NCI-H1417 (cell line): ENCODE results near the gene TRAPPC2L.
A peak's percentile ranks its signal among the peaks of the same experiment; 100 is the strongest.

Experiments used
- DNase-seq, 3 experiments: peaks; one replicate each; lab custom pipeline; 2025; lab: John Stamatoyannopoulos, UW

The TRAPPC2L gene

GRCh38 chr16:88839745-88840599 is 17.0 kb upstream of the TRAPPC2L start:
- no peak for DNase-seq

DNA sequence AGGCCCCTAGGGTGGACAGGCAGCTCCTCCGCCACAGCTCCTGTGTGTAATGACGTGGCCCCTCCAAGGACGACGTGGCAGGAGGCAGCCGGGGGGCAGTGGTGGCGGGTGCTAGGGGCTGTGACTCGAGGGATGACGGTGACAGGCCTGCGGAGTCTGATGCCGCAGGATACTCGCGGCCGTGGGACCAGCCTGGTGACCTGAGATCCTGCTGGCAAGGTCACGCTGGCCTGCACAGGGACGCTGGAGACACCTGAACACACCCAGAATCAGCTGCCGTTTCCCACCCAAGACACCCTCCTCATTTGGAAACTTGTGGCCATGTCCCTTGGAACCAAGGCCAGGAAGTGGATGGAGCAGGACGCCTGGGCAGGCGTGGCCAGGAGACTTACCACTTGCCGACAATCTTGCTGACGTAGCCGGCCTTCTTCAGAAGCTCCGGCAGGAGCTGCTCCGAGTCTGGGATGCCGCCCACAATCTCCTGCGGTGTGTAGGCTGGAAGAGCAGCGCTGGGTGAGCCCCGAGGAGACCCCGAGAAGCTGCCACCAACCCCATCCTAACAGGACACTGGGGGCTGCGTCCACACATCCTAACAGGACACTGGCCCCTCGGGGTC is 16.2 kb upstream of the TRAPPC2L start:
- DNase-seq: no peak

DNA sequence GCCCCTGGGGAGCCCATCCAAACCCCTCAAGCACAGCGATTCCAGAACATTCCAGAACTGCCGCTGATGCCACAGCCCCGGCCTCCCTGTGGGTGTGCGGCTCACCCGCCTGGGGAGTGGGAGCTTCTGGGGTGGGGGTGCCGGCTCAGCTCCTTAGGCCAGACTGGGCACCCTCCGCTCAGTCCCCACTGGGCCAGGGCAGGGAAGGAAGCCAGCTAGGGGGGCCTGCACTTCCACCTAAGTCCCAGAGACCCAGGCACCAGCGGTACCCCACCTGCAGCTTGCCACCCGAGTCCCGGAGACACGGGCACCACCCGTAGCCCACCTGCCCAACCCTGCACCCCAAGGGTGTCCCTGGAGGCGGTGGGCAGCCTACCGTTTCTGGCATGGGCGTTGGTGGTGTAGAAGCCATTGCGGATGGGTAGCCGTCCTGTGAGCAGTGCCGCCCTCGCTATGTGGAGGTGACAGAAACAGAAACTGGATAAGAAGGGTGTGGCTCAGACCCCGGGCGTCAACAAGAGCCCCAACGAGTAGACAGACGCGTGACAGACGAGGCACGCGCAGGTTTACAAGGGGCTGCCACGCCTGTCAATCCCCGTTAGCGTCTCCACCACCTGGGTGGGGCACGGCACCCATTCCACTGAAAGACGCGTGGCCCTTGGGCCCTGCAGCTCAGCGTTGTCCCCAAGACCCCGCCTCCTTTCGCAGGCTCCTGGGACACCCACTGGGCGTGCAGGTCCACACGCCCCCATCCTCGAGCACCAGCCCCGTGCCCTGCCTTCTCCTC is 15.2 kb upstream of the TRAPPC2L start:
- DNase-seq: no peak

DNA sequence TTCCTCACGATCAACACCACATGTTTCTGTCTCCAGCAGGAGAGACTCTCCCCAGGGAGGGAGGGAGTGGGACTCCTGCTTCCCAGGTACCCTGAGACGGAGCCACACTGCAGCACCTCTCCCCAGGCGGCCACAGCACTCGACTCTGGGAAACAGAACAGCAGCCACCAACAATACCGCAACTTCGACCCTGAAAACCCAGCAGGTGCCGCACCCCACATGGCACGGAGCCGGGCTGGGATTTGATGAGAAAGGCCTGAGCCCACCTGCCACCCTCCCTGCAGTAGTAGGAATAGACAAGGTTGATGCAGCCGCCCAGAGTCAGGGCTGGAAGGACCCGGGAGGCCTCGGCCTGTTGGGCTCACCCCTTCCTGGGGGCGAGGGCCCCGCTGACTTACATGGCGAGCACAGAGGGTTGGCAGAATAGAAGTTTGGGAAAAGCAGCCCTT is 14.6 kb upstream of the TRAPPC2L start:
- DNase-seq: no peak

DNA sequence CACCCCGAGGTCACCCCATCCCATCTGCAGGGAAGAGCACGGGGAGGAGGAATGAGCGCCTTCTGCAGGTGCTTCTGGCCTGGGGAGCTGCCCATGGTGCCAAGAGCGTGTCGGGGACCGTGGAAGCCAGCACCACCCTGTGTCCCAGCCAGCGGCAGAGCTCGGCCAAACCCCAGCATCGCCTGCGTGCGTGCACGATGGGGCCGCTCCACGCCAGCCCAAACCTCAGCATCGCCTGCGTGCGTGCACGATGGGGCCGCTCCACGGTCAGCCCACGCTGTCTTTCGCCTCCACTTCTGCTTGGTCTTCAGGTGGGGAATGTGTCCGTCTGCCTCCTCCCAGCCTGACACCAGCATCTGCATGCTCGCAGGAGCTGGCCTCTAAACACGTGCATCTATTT is 14.1 kb upstream of the TRAPPC2L start:
- DNase-seq: no peak

DNA sequence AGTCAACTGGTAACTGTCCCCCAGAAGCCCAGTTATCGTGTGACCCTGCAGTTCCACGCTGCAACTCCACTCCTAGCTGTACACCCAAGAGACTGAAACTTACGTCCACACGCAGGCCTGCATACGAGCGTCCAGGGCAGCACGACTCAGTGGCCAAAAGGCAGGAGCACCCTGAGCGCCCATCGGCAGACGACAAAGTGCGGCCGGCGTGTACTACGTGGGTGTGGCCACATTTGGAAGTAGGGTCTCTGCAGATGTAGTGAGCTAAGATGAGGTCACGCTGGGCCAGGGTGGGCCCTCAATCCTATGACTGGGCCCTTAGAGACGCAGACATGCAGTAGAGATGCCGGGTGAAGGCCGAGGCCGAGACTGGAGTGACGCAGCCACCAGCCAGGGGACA is 13.7 kb upstream of the TRAPPC2L start:
- DNase-seq: no peak

DNA sequence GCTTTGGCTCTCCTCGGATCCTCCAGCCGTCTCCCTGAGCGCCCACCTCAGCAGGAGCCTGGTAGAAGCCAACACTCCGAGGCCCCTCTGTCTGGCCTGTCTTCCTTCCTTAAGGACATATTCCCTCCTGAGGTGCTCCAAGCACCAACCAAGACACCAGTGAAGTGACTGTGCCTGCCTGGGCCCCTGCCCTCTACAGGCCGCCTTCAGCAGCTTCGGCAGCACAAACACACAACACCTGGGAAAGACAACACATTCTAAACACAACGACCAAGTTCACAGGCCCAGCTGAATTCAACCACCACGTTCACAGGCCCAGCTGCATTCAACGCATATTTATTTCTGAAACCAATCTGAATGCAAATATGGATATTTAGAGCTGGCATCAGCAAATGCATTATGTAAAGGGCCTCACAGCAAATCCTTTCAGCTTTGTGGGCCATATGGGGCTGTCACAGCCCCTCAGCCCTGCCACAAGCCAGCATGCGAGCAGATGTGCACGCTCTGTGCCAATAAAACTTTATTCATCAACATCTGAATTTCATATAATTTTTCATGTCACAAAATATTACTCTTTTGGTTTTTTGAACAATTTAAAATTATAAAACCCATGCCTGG is 12.4 kb upstream of the TRAPPC2L start:
- no peak for DNase-seq

- no peak for DNase-seq
Observed at GRCh38 chr16:88846088-88846487, 10.8 kb upstream of the TRAPPC2L start.

DNA sequence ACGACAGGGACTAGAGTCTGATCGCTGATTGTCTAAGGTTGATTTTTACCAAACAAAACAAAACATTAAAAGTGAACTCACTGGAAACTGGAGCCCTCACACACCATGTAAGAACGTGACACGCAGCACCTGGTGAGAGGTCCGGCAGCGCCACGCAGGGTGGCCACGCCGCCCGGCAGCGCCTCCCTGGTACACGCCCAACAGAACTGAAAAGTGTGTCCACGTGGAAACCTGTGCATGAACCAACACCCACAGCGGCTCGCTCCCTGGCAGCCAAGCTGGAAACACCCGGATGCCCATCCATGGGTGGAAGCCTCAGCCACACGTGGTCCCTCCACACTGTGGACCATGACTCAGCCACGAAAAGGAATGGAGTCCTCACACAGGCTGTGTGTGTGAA is 9.3 kb upstream of the TRAPPC2L start:
- DNase-seq: no peak

DNA sequence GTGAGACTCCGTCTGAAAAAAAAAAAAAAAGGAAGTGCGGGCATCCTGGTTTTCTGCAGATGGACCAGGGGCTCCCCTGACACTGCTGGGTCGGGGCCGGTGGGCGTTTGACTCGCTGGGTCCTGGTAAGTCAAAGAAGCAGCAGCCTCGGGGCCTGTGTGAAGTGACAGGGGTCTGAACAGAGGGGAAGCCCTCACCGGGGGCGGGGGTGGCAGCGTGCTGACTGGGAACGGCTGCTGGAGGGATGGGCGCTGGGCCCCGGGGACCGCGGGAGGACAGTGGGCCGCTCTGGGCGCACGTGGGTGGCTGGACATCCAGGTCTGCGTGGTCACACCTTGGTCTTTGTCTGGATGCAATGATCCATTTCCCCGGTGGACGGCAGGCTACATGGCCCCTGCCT is 8.4 kb upstream of the TRAPPC2L start:
- no peak for DNase-seq

DNA sequence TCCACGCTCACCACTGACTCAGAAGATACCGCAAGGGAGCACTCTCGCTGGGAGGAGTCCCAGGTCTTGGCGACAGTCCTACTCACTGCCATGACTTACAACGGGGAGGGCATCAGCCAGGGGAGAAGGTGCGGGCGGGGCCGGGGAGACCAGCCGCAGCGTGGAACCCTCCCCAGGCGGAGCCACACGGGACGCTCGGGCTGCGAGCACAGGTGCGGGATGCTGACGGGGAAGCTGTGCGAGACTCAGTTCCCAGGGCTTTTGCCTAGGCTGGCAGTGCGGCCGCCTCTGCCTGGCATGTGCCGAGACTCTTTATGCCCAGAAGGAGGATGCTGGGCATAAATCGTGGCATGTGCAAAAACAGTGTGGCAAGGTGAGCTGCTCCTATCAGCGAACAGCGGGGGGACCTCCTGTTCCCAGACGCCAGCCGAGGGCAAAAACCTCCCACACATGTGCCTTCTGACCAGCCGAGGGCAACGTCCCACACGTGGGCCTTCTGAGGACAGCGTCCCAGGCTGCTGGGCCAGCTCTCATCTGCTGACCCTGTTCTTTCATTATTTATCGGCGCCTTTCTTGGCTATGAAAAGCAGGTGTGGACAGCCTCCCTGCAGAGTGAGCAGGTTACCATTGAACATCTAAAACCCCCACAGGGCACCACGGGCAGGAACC is 6.3 kb upstream of the TRAPPC2L start:
- no peak for DNase-seq

DNA sequence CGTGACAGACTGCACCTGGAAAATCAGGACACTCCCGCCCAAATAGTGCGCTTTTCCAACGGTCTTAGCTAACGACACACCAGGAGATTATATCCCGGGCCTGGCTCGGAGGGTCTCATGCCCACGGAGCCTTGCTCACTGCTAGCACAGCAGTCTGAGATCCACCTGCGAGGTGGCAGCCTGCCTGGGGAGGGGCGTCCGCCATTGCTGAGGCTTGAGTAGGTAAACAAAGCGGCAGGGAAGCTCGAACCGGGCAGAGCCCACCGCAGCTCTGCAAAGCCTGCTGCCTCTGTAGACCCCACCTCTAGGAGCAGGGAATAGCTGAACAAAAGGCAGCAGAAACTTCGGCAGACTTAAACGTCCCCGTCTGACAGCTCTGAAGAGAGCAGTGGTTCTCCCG is 5.3 kb upstream of the TRAPPC2L start:
- DNase-seq: no peak

GRCh38 chr16:88853325-88853941 is 3.5 kb upstream of the TRAPPC2L start:
- DNase-seq: no peak

DNA sequence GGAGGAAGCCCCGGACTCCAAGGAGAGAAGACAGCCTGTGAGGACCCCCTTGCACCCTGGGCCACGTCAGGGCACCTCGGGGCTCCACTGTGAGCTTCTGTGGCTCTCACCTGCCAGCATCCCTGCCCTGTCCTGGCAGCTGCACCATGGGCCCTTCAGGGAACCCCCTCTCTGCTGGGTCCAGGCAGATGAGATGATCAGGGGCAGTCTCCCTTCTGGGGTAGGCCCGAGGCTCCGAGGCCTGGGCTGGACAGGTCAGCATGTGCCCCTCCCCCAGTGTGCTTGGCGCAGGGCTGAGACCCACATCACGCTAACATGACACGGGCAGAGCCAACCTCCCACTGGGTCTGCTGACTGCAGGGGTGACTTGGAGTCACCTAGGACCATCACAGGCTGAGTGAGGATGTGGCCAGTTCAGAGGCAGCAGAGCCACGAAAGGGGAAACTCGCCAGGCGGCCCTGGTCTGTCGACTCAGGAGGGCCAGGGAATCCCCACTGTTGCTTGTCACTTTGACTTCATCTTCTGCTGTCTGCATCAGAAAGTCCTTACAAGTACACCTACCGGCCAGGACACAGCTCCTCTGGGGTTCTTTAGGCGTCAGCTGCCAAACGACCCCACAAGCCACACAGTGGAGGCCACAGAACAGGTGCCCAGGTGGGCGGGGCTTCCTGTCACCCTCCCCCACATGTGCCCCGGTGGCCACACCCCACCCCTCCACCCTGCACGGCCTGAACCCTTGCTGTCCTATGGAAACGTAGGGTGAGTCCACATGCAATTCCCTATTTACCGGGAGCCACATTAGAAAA is 2.4 kb upstream of the TRAPPC2L start:
- DNase-seq: no peak

DNA sequence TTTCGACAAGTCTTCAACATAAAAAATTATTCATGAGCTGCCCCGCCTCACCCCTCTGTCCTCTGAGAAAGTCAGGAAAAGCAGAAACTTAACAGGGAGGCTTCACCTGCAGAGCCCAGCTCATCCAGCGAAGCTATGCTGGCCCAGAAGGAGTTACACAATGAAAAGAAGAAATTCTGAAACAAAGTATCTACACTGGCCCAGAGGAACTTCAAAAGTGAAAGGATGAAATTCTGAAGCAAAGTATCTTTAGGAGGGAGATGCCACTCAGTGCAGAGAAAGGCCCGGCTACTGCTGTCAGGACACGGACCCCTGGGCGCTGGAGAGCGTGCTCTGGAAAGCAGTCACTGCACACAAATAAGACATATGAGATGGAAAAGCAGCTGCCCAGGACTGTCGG is 1.8 kb upstream of the TRAPPC2L start:
- DNase-seq: no peak

GRCh38 chr16:88855736-88856121 is 1.2 kb upstream of the TRAPPC2L start:
- no peak for DNase-seq

- peak in 2 of 3 experiments; percentile 36 to 58 for DNase-seq
Observed at GRCh38 chr16:88856122-88856827, 652 bp upstream of the TRAPPC2L start.

- DNase-seq: peak; percentile 1 to 53 (median 27)
Observed at GRCh38 chr16:88857728-88858339, 907 bp downstream of the TRAPPC2L start.

- no peak for DNase-seq
Observed at GRCh38 chr16:88859381-88860091, 2.6 kb downstream of the TRAPPC2L start.
